ENCODE data around the gene ROBO2.

DNA sequence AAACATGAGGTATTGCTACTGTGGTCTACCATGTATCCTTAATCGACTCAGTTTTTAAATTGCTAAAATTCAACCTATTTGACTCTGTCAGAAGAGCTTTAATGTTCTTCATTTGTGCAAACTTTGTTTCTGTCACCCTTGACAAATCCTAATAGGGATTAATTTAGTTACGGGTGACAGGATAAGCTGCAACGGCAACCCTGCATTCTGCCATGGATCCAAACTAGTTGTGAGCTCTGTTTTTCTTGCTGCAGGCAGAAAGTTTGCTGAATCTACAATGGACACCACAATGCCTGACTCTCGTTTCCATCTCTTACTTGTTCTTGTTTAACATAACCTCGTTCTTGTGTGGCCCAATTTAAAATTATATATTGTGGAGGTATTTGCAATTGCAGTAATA is 352.3 kb downstream of the ROBO2 start:
- TF ChIP-seq, protein P1, sequence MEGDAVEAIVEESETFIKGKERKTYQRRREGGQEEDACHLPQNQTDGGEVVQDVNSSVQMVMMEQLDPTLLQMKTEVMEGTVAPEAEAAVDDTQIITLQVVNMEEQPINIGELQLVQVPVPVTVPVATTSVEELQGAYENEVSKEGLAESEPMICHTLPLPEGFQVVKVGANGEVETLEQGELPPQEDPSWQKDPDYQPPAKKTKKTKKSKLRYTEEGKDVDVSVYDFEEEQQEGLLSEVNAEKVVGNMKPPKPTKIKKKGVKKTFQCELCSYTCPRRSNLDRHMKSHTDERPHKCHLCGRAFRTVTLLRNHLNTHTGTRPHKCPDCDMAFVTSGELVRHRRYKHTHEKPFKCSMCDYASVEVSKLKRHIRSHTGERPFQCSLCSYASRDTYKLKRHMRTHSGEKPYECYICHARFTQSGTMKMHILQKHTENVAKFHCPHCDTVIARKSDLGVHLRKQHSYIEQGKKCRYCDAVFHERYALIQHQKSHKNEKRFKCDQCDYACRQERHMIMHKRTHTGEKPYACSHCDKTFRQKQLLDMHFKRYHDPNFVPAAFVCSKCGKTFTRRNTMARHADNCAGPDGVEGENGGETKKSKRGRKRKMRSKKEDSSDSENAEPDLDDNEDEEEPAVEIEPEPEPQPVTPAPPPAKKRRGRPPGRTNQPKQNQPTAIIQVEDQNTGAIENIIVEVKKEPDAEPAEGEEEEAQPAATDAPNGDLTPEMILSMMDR (IDR thresholded peaks at IDR 0.05 in 8 of 11, conservative IDR thresholded peaks at IDR 0.05 in 3 of 11), result no peak
- no peak for TF ChIP-seq POLR2A (IDR thresholded peaks at IDR 0.05)
